ENCODE data around the gene ADAMTSL3. TPM values are rescaled to one million over a fixed set of nuclear protein-coding genes. Genes with fewer than 3 reads are reported as not detected.

The ADAMTSL3 gene
- total and polyA plus RNA-seq, 2 experiments from 2014 or later: 0.61 to 0.87 TPM

GRCh38 chr15:83844742-83845141, 190.8 kb downstream of the ADAMTSL3 start:
- no peaks in the 10 kb centered on the region for H3K9me3 Mint-ChIP-seq
- H3F3A ChIP-seq (replicated peaks; ENCODE audit: low read depth): no peaks in the 10 kb centered on the region
- no peaks in the 10 kb centered on the region for H3K79me2 ChIP-seq (replicated peaks; ENCODE audit: insufficient read depth)
- H3K4me1 ChIP-seq (ENCODE audit: insufficient read depth): no peaks in the 10 kb centered on the region
- no peaks in the 10 kb centered on the region for H3K36me3 Mint-ChIP-seq (ENCODE audit: low read depth)
- TF ChIP-seq CTCF (conservative IDR thresholded peaks at IDR 0.05; ENCODE audit: low read depth in 2 of 2): no peak
- TF ChIP-seq JUNB (IDR thresholded peaks at IDR 0.05; ENCODE audit: unreplicated experiment): no peak
- TF ChIP-seq STAT1 (IDR thresholded peaks at IDR 0.05; ENCODE audit: unreplicated experiment): no peak
- no peak for TF ChIP-seq POLR2AphosphoS5 (IDR thresholded peaks at IDR 0.05; ENCODE audit: low read depth)
- no peak for TF ChIP-seq ZNF114 (CRISPR knock-in tag; IDR thresholded peaks at IDR 0.05)
- no peak for TF ChIP-seq CREB1 (CRISPR knock-in tag; IDR thresholded peaks at IDR 0.05; ENCODE audit: low read depth)
- TF ChIP-seq ZNF331 (CRISPR knock-in tag; IDR thresholded peaks at IDR 0.05; ENCODE audit: low read depth): no peak
- TF ChIP-seq ZNF462 (CRISPR knock-in tag; IDR thresholded peaks at IDR 0.05): no peak
- TF ChIP-seq EZH2phosphoT487 (IDR thresholded peaks at IDR 0.05; ENCODE audit: unreplicated experiment): no peak
- no peak for TF ChIP-seq ETS1 (IDR thresholded peaks at IDR 0.05)
- TF ChIP-seq NANOG (IDR thresholded peaks at IDR 0.05; ENCODE audit: borderline replicate concordance): no peak
- no peak for TF ChIP-seq EZH2 (IDR thresholded peaks at IDR 0.05; ENCODE audit: low read depth, unreplicated experiment)
- DNase-seq (ENCODE audit: low spot score) (no peak), ATAC-seq (no peak)
- H3K4me3 Mint-ChIP-seq: no peak overlapping the region
- no peaks in the 10 kb centered on the region for H3K36me3 ChIP-seq (ENCODE audit: insufficient read depth)
- H3K27me3 Mint-ChIP-seq (ENCODE audit: insufficient read depth, low read depth, poor library complexity): no peaks in the 10 kb centered on the region
- no peak overlapping the region for H3K4me3 ChIP-seq
- no peaks in the 10 kb centered on the region for H4K20me1 ChIP-seq (replicated peaks; ENCODE audit: insufficient read depth)
- no peak overlapping the region for H3K27ac ChIP-seq (ENCODE audit: low read depth)
- H3K4me1 Mint-ChIP-seq: peaks cover 3% of the 10 kb centered on the region; the same call in 1 of the 3 replicates
- H3K4me2 ChIP-seq: no peak overlapping the region
- H2AFZ ChIP-seq: no peak overlapping the region
- no peaks in the 10 kb centered on the region for H3K9me2 ChIP-seq (ENCODE audit: insufficient read depth)
- no peak overlapping the region for H3K27ac Mint-ChIP-seq
- H3K27me3 ChIP-seq (ENCODE audit: insufficient read depth): no peaks in the 10 kb centered on the region
